ENCODE data around the gene PNMA6E.

PNMA6E gene

GRCh38 chrX:153438532-153438931, 37.4 kb upstream of the PNMA6E start:
- TF ChIP-seq CTCF (IDR thresholded peaks at IDR 0.05; ENCODE audit: borderline replicate concordance, control extremely low read depth, extremely low read depth, insufficient read depth, missing control alignments): no peak
- in situ Hi-C loops (cut with MboI; ENCODE audit: low sequenced_read_pairs, unreplicated experiment): no loop called here

GRCh38 chrX:153435845-153436244, 34.7 kb upstream of the PNMA6E start:
- no peak for TF ChIP-seq CTCF (IDR thresholded peaks at IDR 0.05; ENCODE audit: borderline replicate concordance, control extremely low read depth, extremely low read depth, insufficient read depth, missing control alignments)
- no peak for DNase-seq (ENCODE audit: low spot score)
- in situ Hi-C loops (cut with MboI; ENCODE audit: low sequenced_read_pairs, unreplicated experiment): no loop called here

More at GRCh38 chrX:153438532-153438931, 37.4 kb upstream of the PNMA6E start:
- DNase-seq (ENCODE audit: low spot score): no peak

- in situ Hi-C loops (cut with MboI; ENCODE audit: low sequenced_read_pairs, unreplicated experiment): no loop called here
- TF ChIP-seq CTCF (IDR thresholded peaks at IDR 0.05; ENCODE audit: borderline replicate concordance, control extremely low read depth, extremely low read depth, insufficient read depth, missing control alignments): no peak
- DNase-seq (ENCODE audit: low spot score): no peak
Observed at GRCh38 chrX:153434801-153435200, 33.7 kb upstream of the PNMA6E start.

GRCh38 chrX:153433781-153434285, 32.7 kb upstream of the PNMA6E start:
- in situ Hi-C loops (cut with MboI; ENCODE audit: low sequenced_read_pairs, unreplicated experiment): no loop called here
- TF ChIP-seq CTCF (IDR thresholded peaks at IDR 0.05; ENCODE audit: borderline replicate concordance, control extremely low read depth, extremely low read depth, insufficient read depth, missing control alignments): no peak
- DNase-seq (ENCODE audit: low spot score): no peak

- no peak for DNase-seq (ENCODE audit: low spot score)
- in situ Hi-C loops (cut with MboI; ENCODE audit: low sequenced_read_pairs, unreplicated experiment): no loop called here
- no peak for TF ChIP-seq CTCF (IDR thresholded peaks at IDR 0.05; ENCODE audit: borderline replicate concordance, control extremely low read depth, extremely low read depth, insufficient read depth, missing control alignments)
Observed at GRCh38 chrX:153433161-153433680, 32.1 kb upstream of the PNMA6E start.

GRCh38 chrX:153430796-153431195, 29.6 kb upstream of the PNMA6E start:
- TF ChIP-seq CTCF (IDR thresholded peaks at IDR 0.05; ENCODE audit: borderline replicate concordance, control extremely low read depth, extremely low read depth, insufficient read depth, missing control alignments): no peak
- DNase-seq (ENCODE audit: low spot score): no peak
- in situ Hi-C loops (cut with MboI; ENCODE audit: low sequenced_read_pairs, unreplicated experiment): no loop called here

Measured in GM13976 (cell line).